Endothelial cell (in vitro differentiated cells): Measurements from ENCODE around the gene MTA1. TPM values are rescaled to one million over a fixed set of nuclear protein-coding genes. Genes with fewer than 3 reads are reported as not detected.

Source experiments
- DNase-seq: peaks from one replicate; pipeline ENCODE4 v3.0.0; 2021; ENCODE audit warnings: low spot score
- H3K27ac Mint-ChIP-seq: one replicate; pipeline ENCODE4 v1.8.0; 2021; ENCODE audit warnings: mixed read lengths, inconsistent platforms; ENCODE audit not compliant: unreplicated experiment
- H3K27me3 Mint-ChIP-seq: one replicate; pipeline ENCODE4 v1.8.0; 2021; ENCODE audit warnings: mild to moderate bottlenecking, moderate library complexity, mixed read lengths, inconsistent platforms; ENCODE audit not compliant: unreplicated experiment
- H3K36me3 Mint-ChIP-seq: one replicate; pipeline ENCODE4 v1.8.0; 2021; ENCODE audit warnings: mild to moderate bottlenecking, low read depth, mixed read lengths, inconsistent platforms; ENCODE audit not compliant: unreplicated experiment
- H3K4me1 Mint-ChIP-seq: one replicate; pipeline ENCODE4 v1.8.0; 2021; ENCODE audit warnings: mild to moderate bottlenecking, mixed read lengths, inconsistent platforms; ENCODE audit not compliant: unreplicated experiment
- H3K4me3 Mint-ChIP-seq: one replicate; pipeline ENCODE4 v1.8.0; 2021; ENCODE audit warnings: mild to moderate bottlenecking, mixed read lengths, inconsistent platforms; ENCODE audit not compliant: unreplicated experiment
- H3K9me3 Mint-ChIP-seq: one replicate; pipeline ENCODE4 v1.8.0; 2021; ENCODE audit warnings: mixed read lengths, inconsistent platforms; ENCODE audit not compliant: unreplicated experiment
- CTCF ChIP-seq: fragments of 200-600 bp; sonication (generic); IDR thresholded peaks from one replicate; pipeline ENCODE4 v1.5.0; 2021; ENCODE audit warnings: antibody characterized with exemption; ENCODE audit not compliant: unreplicated experiment
- total RNA-seq: library from RNA; stranded (reverse); fragmentation: NEBNext Ultra II Directional; extraction: Animal tissue kit (Norgen Biotek cat#: 25700); gene quantifications from one replicate; pipeline ENCODE4 v1.2.1, GENCODE V29; 2021; ENCODE audit not compliant: unreplicated experiment

Gene MTA1
- total RNA-seq, 1 donor from 2014 or later = 150 TPM

- no peaks in the 10 kb centered on the region for H3K9me3 Mint-ChIP-seq
- peaks cover 17% of the 10 kb centered on the region for H3K4me1 Mint-ChIP-seq
- no peak overlapping the region for H3K4me3 Mint-ChIP-seq
- no peak overlapping the region for H3K27ac Mint-ChIP-seq
- H3K36me3 Mint-ChIP-seq = peaks cover 3% of the 10 kb centered on the region
- DNase-seq = no peak
- H3K27me3 Mint-ChIP-seq = peaks cover 34% of the 10 kb centered on the region
- no peak for TF ChIP-seq CTCF
These were observed 59.0 kb downstream of the MTA1 start for GRCh38 chr14:105478398-105479251.

- Mint-ChIP-seq H3K9me3 (no peaks in the 10 kb centered on the region), H3K27ac (no peak overlapping the region), H3K4me1 (peaks cover 21% of the 10 kb centered on the region), H3K4me3 (peak overlapping the region; percentile 47), H3K36me3 (peaks cover 7% of the 10 kb centered on the region), H3K27me3 (peaks cover 38% of the 10 kb centered on the region)
- DNase-seq = no peak
- no peak for TF ChIP-seq CTCF
These were observed 60.0 kb downstream of the MTA1 start for GRCh38 chr14:105479431-105480158.

GRCh38 chr14:105480199-105480746, 60.6 kb downstream of the MTA1 start:
- Mint-ChIP-seq H3K27me3 (peaks cover 39% of the 10 kb centered on the region), H3K36me3 (peaks cover 7% of the 10 kb centered on the region), H3K4me1 (peaks cover 22% of the 10 kb centered on the region), H3K9me3 (no peaks in the 10 kb centered on the region), H3K4me3 (no peak overlapping the region), H3K27ac (peak overlapping the region; percentile 91)
- no peak for DNase-seq
- TF ChIP-seq CTCF = no peak

GRCh38 chr14:105480807-105481801, 61.5 kb downstream of the MTA1 start:
- H3K4me3 Mint-ChIP-seq = no peak overlapping the region
- peak; percentile 99 for DNase-seq
- peaks cover 7% of the 10 kb centered on the region for H3K36me3 Mint-ChIP-seq
- H3K27me3 Mint-ChIP-seq = peaks cover 41% of the 10 kb centered on the region
- no peaks in the 10 kb centered on the region for H3K9me3 Mint-ChIP-seq
- TF ChIP-seq CTCF = peak; percentile 97
- peaks cover 22% of the 10 kb centered on the region for H3K4me1 Mint-ChIP-seq
- peak overlapping the region; percentile 91 for H3K27ac Mint-ChIP-seq
